Lung (tissue), 12 donors: ENCODE results near the gene GBP5. TPM values are rescaled to one million over a fixed set of nuclear protein-coding genes. Genes with fewer than 3 reads are reported as not detected.

Source experiments
- ATAC-seq: fragments of 200-7000 bp; cut with Tn5 transposase; one replicate; pipeline ENCODE4 v1.9.1; 2020; ENCODE audit warnings: moderate number of reproducible peaks; ENCODE audit not compliant: insufficient read depth, low FRiP score
- DNase-seq, 3 donors: peaks; one replicate each; pipeline ENCODE4 v3.0.0-alpha.2; 2013 to 2017
- H3K27ac ChIP-seq, 2 donors: one replicate each; pipeline ENCODE4 v1.5.1; 2013; ENCODE audit warnings: mild to moderate bottlenecking in 2 of 2, moderate library complexity in 2 of 2, control low read depth in 1 of 2, inconsistent platforms in 1 of 2, low read depth in 1 of 2, low read length in 1 of 2
- H3K27me3 ChIP-seq, 3 donors: one replicate each; pipeline ENCODE4 v1.5.1; 2013; ENCODE audit warnings: low read length in 2 of 3; ENCODE audit not compliant: control insufficient read depth in 3 of 3, insufficient read depth in 3 of 3
- H3K36me3 ChIP-seq, 4 donors: one replicate each; pipeline ENCODE4 v1.5.1; 2013; ENCODE audit warnings: low read length in 4 of 4, mild to moderate bottlenecking in 1 of 4, moderate library complexity in 1 of 4; ENCODE audit not compliant: control insufficient read depth in 4 of 4, insufficient read depth in 4 of 4
- H3K4me1 ChIP-seq, 5 donors: one replicate each; pipeline ENCODE4 v1.5.1; 2013; ENCODE audit warnings: low read length in 5 of 5, mild to moderate bottlenecking in 2 of 5, moderate library complexity in 1 of 5; ENCODE audit not compliant: control insufficient read depth in 5 of 5, insufficient read depth in 5 of 5
- H3K4me3 ChIP-seq: one replicate; pipeline ENCODE4 v1.5.1; 2013; ENCODE audit warnings: mild to moderate bottlenecking, control low read depth, moderate library complexity
- H3K9ac ChIP-seq, 2 donors: one replicate each; pipeline ENCODE4 v1.5.1; 2013; ENCODE audit warnings: low read length in 2 of 2, control low read depth in 1 of 2; ENCODE audit not compliant: insufficient read depth in 1 of 2
- H3K9me3 ChIP-seq, 4 donors: one replicate each; pipeline ENCODE4 v1.5.1; 2013; ENCODE audit warnings: low read length in 3 of 4, mild to moderate bottlenecking in 1 of 4, moderate library complexity in 1 of 4; ENCODE audit not compliant: control insufficient read depth in 4 of 4, insufficient read depth in 3 of 4
- WGBS, 2 donors: extraction: QIAGEN DNeasy Blood & Tissue Kit; methylation state at CpG; one replicate each; pipeline ENCODE4 v1.1.7; 2013; 5-methylcytosine and 5-hydroxymethylcytosine counted together
- polyA plus RNA-seq, 2 donors: library from polyadenylated mRNA; stranded (reverse); fragments of 200-250 nt; gene quantifications; one replicate each; pipeline ENCODE4 v1.2.1, GENCODE V29; 2013
- total RNA-seq, 2 donors: library from RNA; depleted of rRNA in 1 of 2; stranded (reverse); fragments of >200 nt in 1 of 2; gene quantifications; one replicate each; pipeline ENCODE4 v1.2.1, GENCODE V29; 2014 to 2021
- TF ChIP-seq, protein P1 (sequence below): IDR thresholded peaks from 2 replicates; pipeline ENCODE4 v1.5.1; 2012; ENCODE audit warnings: mild to moderate bottlenecking; ENCODE audit errors: control extremely low read depth, extremely low read depth
- donor health status: control.
- donor health status: control.
- donor health status: Bipolar disorder and iron deficiency.
- donor health status: healthy.
- donor health status: DM: yes; HTN: yes; CAD: no.

The GBP5 gene
- total and polyA plus RNA-seq, 4 donors, result 1.7 to 35.7 (median 5.0) TPM

DNA sequence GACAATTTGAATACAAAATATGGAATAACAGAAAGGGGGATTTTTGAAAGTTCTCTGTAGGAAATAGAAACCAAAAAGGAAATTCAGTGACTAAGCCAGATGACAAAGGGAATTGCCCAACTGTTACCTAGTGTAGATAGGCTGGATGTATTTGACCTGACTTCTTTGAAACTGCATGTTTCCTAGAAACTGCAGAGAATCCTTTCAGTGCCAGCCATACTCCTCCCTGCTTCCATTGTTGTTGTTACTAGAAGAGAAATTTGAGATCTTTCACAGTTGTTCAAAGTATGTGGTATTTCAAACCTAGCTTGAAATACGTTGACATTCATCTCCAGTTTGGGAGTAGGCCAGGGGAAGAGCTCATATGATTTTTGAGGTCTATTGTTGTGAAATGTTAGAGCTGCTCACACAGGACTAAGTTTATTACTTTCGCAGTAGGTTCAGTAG, 1.8 kb upstream of the GBP5 start:
- peaks cover 0 to 5% (median 2%) of the 10 kb centered on the region in 5 donors for H3K4me1 ChIP-seq
- WGBS, 2 donors, result 15 to 28% methylated on average over 2 of the region's 2 CpGs
- DNase-seq (peak in 2 of 3 donors; percentile 14 to 44), ATAC-seq (no peak)
- H3K27ac ChIP-seq, result peak overlapping the region in 1 of 2 donors; percentile 45
- no peak overlapping the region for H3K4me3 ChIP-seq
- no peaks in the 10 kb centered on the region for H3K36me3 ChIP-seq
- no peak overlapping the region for H3K9ac ChIP-seq
- TF ChIP-seq, protein P1, sequence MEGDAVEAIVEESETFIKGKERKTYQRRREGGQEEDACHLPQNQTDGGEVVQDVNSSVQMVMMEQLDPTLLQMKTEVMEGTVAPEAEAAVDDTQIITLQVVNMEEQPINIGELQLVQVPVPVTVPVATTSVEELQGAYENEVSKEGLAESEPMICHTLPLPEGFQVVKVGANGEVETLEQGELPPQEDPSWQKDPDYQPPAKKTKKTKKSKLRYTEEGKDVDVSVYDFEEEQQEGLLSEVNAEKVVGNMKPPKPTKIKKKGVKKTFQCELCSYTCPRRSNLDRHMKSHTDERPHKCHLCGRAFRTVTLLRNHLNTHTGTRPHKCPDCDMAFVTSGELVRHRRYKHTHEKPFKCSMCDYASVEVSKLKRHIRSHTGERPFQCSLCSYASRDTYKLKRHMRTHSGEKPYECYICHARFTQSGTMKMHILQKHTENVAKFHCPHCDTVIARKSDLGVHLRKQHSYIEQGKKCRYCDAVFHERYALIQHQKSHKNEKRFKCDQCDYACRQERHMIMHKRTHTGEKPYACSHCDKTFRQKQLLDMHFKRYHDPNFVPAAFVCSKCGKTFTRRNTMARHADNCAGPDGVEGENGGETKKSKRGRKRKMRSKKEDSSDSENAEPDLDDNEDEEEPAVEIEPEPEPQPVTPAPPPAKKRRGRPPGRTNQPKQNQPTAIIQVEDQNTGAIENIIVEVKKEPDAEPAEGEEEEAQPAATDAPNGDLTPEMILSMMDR, result no peak
- no peaks in the 10 kb centered on the region for H3K9me3 ChIP-seq
- H3K27me3 ChIP-seq, result no peaks in the 10 kb centered on the region

DNA sequence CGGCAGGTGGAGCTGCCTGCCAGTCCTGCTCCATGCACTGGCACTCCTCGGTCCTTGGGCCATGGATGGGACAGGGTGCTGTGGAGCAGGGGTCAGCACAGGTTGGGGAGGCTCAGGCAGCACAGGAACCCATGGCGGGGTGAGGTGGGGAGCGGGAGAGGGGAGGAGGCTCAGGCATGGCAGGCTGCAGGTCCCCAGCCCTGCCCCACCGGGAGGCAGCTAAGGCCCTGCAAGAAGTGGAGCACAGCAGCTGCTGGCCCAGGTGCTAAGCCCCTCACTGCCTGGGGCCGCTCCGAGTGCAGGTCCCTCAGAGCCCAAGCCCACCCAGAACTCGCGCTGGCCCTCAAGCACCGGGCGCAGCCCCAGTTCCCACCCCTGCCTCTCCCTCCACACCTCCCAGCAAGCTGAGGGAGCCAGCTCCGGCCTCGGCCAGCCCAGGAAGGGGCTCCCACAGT, 691 bp upstream of the GBP5 start:
- peaks cover 0 to 1% (median 0%) of the 10 kb centered on the region in 4 donors for H3K36me3 ChIP-seq
- no peak for ATAC-seq
- DNase-seq, result no peak
- WGBS, 2 donors, result 90% methylated on average over 12 to 13 of the region's 13 CpGs
- no peak overlapping the region for H3K27ac ChIP-seq
- no peaks in the 10 kb centered on the region for H3K9me3 ChIP-seq
- peaks cover 0 to 5% (median 2%) of the 10 kb centered on the region in 5 donors for H3K4me1 ChIP-seq
- H3K9ac ChIP-seq, result no peak overlapping the region
- TF ChIP-seq, protein P1, result no peak
- H3K27me3 ChIP-seq, result no peaks in the 10 kb centered on the region
- no peak overlapping the region for H3K4me3 ChIP-seq

DNA sequence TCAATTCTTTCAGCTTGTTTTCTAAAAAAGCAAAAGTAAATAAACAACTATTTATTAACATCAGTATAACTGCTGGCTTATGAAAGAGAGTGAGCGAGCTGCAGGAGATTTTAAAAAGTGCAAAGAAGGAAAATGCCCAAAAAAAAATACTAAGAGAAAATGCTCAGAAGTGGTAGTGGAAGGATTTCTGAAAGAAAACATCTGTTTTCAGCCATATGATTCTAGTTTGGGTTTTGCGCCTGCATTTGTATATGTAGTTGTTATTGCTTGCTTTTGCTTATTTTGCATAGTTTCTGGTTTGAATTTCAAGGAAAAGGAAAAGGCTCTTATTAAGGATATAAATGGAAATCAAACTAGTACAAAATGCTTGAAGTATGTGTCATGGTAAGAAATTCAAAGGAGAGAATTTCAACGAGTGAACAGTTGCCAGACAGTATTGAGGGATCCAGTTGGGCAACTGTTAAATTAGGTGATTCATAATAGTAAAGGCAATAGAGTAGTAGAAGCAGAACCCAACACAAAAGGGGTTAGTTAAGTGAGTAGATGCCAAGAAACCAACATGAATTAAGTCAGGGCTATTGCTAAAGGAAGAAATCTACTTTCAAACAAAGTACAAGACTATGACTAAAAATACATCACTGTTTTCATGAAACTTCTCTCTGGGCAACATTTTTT, 1.2 kb downstream of the GBP5 start:
- H3K4me3 ChIP-seq, result no peak overlapping the region
- peaks cover 0 to 1% (median 0%) of the 10 kb centered on the region in 4 donors for H3K36me3 ChIP-seq
- TF ChIP-seq, protein P1, result no peak
- H3K9me3 ChIP-seq, result no peaks in the 10 kb centered on the region
- H3K9ac ChIP-seq, result no peak overlapping the region
- WGBS, 2 donors, result 57 to 67% methylated on average over 3 of the region's 3 CpGs
- DNase-seq, result peak in 2 of 3 donors; percentile 62 to 75
- H3K4me1 ChIP-seq, result peaks cover 0 to 5% (median 2%) of the 10 kb centered on the region in 5 donors
- H3K27me3 ChIP-seq, result no peaks in the 10 kb centered on the region
- ATAC-seq, result peak; percentile 15
- no peak overlapping the region for H3K27ac ChIP-seq
